Mammary epithelial cell (primary cell): Measurements from ENCODE around the gene REP15.

Experiments used
- EZH2 ChIP-seq: IDR thresholded peaks from 2 replicates; pipeline ENCODE4 v1.6.1; 2012; ENCODE audit warnings: low read length, inconsistent platforms, borderline replicate concordance
- TF ChIP-seq, protein P1 (sequence below), 2 donors: IDR thresholded peaks in 1 of 2; conservative IDR thresholded peaks in 1 of 2; 2 replicates each; pipeline ENCODE4 v1.5.1; 2011 to 2012; ENCODE audit warnings: inconsistent platforms in 2 of 2, low read length in 2 of 2, mild to moderate bottlenecking in 2 of 2, control low read depth in 1 of 2, low read depth in 1 of 2; ENCODE audit not compliant: insufficient read depth in 1 of 2; ENCODE audit errors: extremely low read depth in 1 of 2

DNA sequence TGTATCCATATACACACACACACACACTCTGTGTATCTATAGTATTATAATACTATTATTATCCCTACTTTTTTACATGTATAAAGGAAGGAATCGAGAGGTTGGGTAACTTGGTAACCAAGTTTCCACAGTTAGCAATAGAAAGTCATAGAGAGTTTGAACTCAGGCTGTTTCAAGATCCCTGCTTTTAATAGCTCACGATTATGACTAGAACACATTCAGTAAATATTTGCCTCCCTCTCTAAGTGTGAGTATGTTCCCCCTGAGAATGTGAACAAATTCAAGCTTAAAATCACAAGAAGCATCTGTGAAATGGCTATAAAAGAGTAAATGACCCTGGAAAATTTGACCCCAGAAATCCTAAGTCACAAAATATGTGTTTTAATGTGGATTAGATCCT, 11.0 kb upstream of the REP15 start:
- TF ChIP-seq, protein P1, sequence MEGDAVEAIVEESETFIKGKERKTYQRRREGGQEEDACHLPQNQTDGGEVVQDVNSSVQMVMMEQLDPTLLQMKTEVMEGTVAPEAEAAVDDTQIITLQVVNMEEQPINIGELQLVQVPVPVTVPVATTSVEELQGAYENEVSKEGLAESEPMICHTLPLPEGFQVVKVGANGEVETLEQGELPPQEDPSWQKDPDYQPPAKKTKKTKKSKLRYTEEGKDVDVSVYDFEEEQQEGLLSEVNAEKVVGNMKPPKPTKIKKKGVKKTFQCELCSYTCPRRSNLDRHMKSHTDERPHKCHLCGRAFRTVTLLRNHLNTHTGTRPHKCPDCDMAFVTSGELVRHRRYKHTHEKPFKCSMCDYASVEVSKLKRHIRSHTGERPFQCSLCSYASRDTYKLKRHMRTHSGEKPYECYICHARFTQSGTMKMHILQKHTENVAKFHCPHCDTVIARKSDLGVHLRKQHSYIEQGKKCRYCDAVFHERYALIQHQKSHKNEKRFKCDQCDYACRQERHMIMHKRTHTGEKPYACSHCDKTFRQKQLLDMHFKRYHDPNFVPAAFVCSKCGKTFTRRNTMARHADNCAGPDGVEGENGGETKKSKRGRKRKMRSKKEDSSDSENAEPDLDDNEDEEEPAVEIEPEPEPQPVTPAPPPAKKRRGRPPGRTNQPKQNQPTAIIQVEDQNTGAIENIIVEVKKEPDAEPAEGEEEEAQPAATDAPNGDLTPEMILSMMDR (conservative IDR thresholded peaks at IDR 0.05 in 1 of 2, IDR thresholded peaks at IDR 0.05 in 1 of 2; ENCODE audit: extremely low read depth in 1 of 2, insufficient read depth in 1 of 2, low read depth in 1 of 2, low read length in 2 of 2): no peak
- TF ChIP-seq EZH2: no peak
